GM12891 (cell line): ENCODE data around the gene OAF.

Source experiments
- POLR2A ChIP-seq: IDR thresholded peaks from 2 replicates; pipeline ENCODE4 v1.6.1; 2011; ENCODE audit warnings: low read depth, low read length, control low read depth
- POLR2AphosphoS5 ChIP-seq: IDR thresholded peaks from 2 replicates; pipeline ENCODE4 v1.6.1; 2011; ENCODE audit warnings: low read depth, low read length, control low read depth
- TAF1 ChIP-seq: IDR thresholded peaks from 2 replicates; pipeline ENCODE4 v1.6.1; 2011; ENCODE audit warnings: low read depth, low read length, control low read depth

- TF ChIP-seq POLR2AphosphoS5 (no peak), POLR2A (no peak), TAF1 (no peak)
Measured at GRCh38 chr11:120255519-120255866, 44.7 kb downstream of the OAF start.
